ENCODE data around the gene DBI.
"Not testable (repeated sequence)": the region's sequence is repeated elsewhere in the genome, so short reads cannot be mapped to it uniquely, and the experiment has no call there.

DBI gene

DNA sequence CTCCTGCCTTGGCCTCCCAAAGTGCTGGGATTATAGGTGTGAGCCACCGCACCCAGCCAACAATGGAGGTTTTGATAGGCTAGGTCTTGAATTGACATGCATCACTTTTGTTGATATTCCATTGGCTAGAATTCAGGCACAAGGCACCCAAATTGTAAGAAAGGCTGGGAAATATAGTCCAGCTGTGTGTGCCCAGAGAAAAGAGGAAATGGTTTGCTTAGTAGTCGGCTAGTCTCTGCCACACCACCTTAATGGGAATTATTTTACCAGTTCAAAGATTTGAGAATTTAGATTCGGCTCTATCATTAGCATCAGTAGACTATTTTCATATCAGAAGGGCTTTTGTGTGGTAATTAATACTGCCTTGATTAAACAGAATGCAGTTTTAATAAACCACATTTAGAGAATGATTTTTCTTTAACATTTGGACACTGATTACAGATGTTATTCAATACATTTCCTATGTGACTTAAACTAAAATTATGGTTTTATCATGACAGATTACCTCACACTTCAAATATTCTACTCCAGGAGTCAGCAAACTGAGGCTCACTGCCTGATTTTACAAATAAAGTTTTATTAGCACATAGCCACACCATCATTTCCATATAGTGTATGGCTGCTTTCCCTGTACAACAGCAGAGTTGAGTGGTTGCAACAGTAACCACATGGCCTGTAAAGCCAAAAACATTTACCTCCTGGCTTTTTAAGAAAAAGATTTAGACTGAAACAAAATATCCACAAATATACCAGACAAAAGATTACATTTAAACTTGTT is 27.4 kb downstream of the DBI start:
- in situ Hi-C loops (cut with HindIII; ENCODE audit: low sequenced_read_pairs): no loop called here

DNA sequence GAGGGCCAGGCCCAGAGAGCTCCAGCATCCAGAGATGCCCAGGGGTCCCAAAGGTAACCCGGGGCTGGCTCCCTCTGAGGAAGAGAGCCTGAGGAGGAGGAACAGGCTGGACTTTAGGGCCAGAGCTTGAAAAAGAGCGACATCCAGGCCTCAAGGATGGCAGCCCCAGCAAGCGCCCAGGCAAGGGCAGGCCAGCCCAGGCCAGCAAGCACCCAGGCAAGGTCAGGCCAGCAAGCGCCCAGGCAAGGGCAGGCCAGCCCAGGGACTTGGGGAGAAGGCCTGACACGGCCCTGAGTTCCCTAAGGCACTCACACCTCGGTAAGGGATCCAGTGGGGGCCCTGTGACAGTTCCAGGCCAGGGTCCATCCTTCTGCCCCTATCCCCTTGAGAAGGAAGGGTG is 30.4 kb downstream of the DBI start:
- in situ Hi-C loops (cut with HindIII; ENCODE audit: low sequenced_read_pairs): no loop called here

DNA sequence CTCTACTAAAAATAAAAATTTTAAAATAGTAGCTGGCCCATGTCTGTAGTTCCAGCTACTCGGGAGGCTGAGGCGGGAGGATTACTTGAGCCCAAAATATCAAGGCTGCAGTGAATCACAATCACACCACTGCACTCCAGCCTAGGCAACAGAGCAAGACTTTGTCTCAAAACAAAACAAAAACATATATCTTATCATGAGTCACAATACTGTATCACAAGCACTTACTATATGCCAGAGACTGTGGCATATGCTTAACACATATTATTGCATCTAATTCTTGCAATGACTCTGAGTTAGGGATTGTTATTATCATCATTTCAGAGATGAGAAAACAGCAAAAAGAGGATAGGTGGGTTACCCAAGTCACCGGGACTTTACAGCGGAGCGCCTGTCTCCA is 35.3 kb downstream of the DBI start:
- in situ Hi-C loops (cut with HindIII; ENCODE audit: low sequenced_read_pairs): no loop called here

DNA sequence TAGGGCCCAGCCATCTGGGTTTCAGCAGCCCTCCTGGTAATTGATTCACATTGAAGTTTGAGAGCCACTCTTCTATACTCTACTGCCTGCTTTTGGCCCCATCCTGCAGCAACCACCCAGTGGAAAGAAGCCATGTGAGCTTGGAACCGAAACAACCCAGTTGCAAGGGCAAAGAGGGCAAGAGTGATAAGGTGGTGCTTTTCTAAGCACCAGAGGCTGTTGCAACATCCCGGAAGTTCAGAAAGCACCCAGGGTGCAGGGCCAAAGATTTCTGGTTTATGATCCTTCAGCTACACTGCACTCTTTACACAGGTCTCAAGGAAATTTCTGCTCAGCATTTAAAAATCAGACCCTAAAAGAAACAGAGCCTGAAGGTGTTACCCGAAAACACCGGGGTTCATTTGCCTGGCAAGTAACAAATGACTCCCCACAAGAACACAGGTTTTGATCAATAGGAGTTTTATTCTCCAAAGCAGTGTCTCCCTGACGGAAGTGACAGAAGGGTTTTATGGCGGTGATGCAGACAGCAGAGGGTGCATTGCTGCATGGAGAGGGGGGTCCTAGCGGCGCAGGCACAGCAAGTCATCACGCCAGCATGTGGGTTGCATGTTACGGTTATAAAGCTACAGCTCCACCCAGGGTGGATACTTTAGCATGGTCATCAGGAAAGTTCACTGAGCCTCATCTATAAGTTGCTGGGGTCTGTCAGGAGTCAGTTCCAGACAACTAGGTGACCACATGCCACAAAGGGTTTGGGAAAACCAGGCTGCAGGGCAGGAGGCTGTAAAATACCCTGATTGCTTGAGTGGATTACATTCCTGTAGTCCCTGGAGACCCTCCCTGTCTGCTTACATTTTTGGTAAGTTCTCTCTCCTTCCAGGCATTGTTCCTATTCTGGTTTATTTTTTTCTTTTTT is 36.1 kb downstream of the DBI start:
- in situ Hi-C loops (cut with HindIII; ENCODE audit: low sequenced_read_pairs): no loop called here

DNA sequence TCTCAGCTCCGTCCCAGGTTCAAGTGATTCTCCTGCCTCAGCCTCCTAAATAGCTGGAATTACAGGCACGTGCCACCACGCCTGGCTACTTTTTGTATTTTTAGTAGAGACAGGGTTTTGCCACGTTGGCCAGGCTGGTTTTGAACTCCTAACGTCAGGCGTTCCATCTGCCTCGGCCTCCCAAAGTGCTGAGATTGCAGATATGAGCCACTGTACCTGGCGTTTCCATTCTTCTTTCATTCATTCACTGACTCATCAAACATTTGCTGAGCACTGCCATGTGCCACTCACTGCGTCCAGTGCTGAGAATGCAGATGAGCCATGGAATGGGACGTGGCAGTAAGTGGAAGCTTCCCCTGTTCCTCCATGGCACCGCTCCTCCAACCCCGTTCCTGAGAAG is 36.8 kb downstream of the DBI start:
- in situ Hi-C loops (cut with HindIII; ENCODE audit: low sequenced_read_pairs): not testable (repeated sequence)

DNA sequence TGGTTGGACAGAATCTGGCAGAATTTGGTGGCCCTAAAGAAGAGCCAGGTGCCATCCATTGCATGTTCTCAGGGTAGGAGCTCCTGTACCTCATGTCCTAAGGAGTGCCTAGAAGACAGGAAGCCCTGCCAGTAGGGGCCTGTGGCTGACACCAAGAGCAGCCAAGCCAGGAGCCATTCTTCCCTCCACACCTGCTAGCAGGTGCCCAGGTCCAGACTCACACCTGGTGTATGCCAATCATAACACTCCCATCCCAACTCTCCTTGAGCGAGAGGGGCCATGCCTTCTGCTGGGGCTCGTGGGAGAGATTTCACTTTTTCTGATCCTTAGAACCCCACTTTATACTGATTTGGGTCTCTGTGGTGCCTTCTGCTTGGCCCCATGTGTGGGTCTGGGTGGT is 38.4 kb downstream of the DBI start:
- in situ Hi-C loops (cut with HindIII; ENCODE audit: low sequenced_read_pairs): no loop called here

DNA sequence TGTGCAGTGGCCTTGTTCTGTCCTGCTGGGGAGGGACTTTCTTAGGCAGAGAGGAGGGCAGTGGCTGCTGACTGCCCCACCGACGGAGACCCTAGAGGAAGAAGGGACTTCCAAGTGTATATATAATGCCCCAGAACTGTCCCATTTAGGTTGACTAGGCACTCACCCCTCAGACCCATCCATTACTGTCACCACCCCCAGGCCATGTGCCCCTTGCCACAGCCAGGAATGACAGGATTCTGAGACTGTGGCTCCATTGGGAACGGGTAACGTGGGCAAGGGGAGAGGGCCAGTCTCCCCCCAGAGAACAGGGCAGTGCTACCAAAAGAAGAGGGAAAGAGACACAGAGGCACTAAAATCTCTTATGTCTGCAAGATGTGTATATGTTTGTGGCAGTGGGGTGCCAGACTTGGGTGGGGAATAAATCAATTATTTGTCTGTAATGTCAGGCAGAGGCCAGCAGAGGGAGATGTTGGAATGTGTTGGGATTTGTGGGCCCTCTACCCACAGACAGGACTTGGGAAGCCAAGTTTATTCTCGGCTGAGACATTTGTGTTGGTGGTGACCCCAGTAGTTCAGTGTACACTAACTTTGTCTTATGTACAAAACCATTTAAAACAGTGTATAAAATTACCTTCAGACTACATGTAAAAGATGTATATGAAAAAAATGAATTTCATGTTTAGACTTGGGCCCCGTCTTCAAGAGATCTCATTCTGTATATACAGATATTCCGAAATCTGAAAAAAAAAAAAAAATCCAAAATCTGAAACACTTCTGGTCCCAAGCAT is 40.8 kb downstream of the DBI start:
- in situ Hi-C loops (cut with HindIII; ENCODE audit: low sequenced_read_pairs): no loop called here

DNA sequence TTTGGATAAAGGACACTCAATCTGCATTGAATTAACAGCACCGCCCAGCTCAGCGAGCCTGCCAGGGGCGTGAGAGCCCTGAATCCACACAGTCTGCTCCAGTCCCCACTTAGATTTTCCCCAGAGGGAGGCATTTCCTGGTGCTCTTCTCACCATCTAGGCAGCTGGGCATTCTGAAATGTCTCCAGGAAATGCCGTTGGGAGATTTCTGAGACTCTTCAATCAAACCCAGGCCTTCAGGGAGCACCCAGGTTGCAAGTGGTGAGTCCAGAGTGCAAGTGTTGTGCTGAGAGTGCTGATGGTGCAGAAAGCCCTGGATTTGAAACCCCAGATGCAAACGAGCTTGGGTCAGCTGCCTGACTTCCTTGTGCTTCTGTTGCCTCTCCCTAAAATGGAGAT is 41.4 kb downstream of the DBI start:
- in situ Hi-C loops (cut with HindIII; ENCODE audit: low sequenced_read_pairs): no loop called here

DNA sequence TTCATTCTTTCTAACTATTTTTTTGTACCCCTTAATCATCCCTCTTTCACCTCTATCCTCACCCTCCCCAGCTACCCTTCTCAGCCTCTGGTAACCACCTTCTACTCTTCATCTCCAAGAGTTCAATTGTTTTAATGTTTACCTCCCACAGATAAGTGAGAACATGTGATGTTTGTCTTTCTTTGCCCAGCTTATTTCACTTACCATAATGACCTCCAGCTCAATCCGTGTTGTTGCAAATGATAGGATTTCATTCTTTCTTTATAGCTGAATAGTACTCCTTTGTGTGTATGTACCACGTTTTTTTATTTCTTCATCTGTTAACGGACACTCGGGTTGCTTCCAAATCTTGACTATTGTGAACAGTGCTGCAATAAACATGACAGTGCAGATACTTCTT is 42.7 kb downstream of the DBI start:
- in situ Hi-C loops (cut with HindIII; ENCODE audit: low sequenced_read_pairs): no loop called here

DNA sequence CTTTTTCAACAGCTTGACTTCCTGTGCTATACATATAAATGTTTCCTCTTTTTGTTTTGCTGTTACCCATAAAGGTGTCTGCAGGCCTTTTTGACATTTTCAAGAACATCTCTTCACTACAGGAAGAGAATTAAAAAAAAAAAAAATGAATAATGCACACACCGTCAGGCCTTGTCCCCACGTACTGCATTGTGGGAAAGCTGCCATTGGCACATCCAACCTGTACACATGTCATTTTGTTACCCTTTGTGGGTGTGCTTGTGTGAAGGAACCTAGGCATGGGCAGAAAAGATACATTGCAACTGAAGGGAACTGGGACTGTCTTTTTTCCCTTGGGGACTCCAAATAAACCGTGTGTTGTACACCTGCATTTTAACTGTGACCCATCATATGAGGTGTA is 48.1 kb downstream of the DBI start:
- in situ Hi-C loops (cut with HindIII; ENCODE audit: low sequenced_read_pairs): no loop called here

DNA sequence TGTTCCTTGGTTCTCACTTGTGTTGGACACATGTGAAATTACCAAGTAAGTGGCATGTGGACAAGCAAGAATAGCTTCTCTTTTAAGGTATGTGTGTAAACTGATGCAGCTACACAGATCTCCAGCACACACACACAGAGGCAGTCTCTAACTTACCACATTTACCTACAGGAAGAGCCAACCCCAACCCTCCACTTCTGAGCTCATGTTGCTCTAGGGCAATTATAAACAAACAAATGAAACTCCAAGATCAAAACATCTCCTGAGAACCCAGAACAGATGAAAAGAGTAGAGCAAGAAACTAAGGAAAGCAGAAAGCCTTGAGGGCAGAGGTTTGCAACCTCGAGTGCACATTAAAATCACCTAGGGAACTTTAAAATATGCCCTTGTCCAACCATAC is 48.9 kb downstream of the DBI start:
- in situ Hi-C loops (cut with HindIII; ENCODE audit: low sequenced_read_pairs): no loop called here

DNA sequence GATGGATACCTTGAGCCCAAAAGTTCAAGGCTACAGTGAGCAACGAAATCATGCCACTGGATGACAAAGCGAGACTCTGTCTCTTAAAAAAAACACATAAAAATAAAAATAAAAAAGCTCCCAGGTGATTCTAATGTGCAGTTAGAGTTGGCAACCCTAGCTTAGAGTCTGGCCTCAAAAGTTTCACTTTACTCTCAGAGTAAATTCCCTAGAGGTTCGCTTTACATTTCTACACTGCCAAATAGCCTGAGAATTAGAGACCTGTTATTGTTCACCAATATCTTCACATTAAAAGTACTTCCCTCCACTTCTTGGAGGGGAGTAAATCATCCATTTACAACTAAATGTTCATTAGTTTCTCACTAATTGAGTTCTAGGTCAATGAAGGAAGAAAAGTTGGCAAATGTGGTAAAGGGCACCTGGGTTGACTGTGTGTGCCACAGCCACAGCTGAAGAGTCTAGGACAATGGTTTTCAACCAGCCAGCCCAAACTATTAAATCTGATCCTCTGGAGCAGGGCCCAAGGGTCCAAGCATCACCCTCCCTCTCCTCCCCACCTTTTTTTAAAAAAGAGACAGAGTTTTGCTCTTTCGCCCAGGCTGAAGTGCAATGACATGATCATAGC is 49.6 kb downstream of the DBI start:
- in situ Hi-C loops (cut with HindIII; ENCODE audit: low sequenced_read_pairs): no loop called here

DNA sequence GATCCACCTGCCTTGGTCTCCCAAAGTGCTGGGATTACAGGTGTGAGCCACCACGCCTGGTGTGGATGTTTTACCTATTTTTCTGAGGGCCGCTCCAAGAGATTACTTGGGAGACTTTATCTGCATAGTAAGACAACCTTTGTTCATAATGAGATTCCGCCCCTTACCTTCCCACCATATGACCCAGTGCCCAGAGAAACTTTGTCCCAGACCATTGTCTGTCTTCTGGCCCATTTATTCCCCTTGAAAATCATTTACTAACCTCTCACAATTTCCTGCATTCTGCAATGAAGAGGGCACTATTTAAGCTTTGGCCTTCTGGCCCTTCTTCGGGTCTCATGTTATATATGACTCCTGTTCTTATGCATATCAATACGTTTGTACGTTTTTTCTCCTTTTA is 51.1 kb downstream of the DBI start:
- in situ Hi-C loops (cut with HindIII; ENCODE audit: low sequenced_read_pairs): no loop called here

DNA sequence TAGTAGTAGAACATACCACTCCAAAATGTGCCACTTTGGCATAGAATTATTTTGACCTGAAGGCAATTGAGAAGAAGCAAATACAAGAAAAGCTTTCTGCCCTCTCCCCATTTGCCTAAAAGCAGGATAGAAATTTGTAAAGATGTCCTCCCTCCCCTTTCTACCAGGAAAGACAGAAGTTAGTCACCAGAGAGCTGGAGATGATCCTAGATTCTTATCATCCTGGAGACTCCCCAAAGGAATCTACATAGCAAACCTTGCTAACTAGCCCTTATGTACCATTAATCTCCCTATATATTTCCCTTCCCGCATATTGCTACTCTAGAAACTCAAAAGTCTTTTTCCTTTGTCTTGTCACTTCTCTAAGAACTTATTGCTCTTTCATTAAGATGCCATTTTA is 52.3 kb downstream of the DBI start:
- in situ Hi-C loops (cut with HindIII; ENCODE audit: low sequenced_read_pairs): no loop called here

DNA sequence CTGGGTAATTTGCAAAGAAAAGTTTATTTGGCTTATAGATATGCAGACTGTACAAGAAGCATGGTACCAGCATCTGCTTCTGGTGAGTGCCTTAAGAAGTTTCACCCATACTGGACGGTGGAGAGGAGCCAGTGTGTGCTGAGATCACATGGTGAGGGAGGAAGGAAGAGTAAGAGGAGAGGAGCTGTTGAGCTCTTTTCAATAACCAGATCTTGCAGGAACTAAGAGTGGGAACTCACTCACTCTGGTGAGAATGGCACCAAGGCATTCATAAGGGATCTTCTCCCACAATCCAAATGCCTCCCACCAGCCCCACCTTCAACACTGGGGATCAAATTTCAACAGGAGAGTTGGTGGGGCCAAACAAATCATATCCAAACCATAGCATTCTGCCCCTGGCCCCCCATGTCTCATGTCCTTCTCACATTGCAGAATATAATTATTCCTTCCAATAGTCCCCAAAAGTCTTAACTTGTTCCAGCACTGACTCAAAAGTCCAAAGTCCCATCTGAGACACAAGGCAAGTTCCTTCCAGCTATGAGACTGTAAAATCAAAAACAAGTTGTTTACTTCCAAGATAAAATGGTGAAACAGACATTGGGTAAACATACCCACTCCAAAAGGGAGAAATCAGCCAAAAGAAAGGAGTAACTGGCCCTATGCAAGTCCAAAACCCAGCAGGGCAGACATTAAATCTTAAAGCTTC is 53.2 kb downstream of the DBI start:
- in situ Hi-C loops (cut with HindIII; ENCODE audit: low sequenced_read_pairs): no loop called here

DNA sequence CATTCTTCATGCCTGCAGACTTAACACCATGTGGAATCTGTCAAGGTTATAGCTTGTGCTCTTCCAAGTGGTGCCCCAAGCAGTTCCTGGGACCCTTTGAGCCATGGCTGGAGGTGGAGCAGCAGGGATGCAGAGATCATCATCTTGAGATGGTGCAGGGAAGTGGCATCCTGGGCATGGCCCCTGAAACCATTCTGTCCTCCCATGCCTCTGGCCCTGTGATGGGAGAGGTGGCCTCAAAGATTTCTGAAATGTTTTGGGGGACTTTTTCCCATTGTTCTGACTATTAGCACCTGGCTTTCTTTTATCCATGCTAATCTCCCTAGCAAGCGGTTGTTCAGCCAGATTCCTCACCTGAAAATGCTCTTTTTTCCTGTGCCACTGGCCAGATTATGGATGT is 54.5 kb downstream of the DBI start:
- in situ Hi-C loops (cut with HindIII; ENCODE audit: low sequenced_read_pairs): no loop called here

DNA sequence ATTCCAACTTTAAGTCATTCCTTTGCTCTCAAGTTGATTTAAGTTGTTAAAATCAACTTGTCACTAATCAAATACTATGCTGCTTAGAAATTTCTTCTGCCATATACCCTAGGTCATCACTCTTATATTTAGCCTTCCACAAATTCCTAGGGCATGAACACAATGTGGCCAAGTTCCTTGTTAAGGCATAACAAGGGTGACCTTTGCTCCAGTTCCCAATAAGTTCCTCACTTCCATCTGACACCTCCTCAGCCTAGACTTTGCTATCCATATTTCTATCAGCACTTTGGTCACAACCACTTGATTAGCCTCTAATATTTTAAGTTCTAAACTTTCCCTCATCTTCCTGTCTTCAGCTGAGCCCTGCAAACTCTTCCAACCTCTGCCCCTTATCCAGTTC is 55.0 kb downstream of the DBI start:
- in situ Hi-C loops (cut with HindIII; ENCODE audit: low sequenced_read_pairs): no loop called here

Measured in DLD1 (cell line).